Panc1 (cell line): ENCODE data around the gene APOE. TPM values are rescaled to one million over a fixed set of nuclear protein-coding genes. Genes with fewer than 3 reads are reported as not detected.
"Not testable (repeated sequence)": the region's sequence is repeated elsewhere in the genome, so short reads cannot be mapped to it uniquely, and the experiment has no call there.

ENCODE experiments used
- ATAC-seq: fragments of 200-7000 bp; cut with Tn5 transposase; 2 replicates; pipeline ENCODE4 v1.9.1; 2020; ENCODE audit warnings: mild to moderate bottlenecking, moderate library complexity
- BruUV-seq: library from RNA; stranded (reverse); fragments of 400-500 nt; replicated peaks from 2 replicates; lab custom pipeline; 2021; lab: Mats Ljungman, UMichigan
- CTCF ChIA-PET: fragments of 300-600 bp; sonication (Branson Sonifier 250); formaldehyde crosslinking; loops from one replicate; lab custom pipeline; 2022; ENCODE audit warnings: antibody characterized with exemption; lab: Charles Lee
- POLR2A ChIA-PET: fragments of 300-600 bp; sonication (Branson Sonifier 250); formaldehyde crosslinking; loops from one replicate; lab custom pipeline; 2022; ENCODE audit warnings: antibody characterized with exemption; lab: Charles Lee
- DNase-seq: peaks from one replicate; pipeline ENCODE4 v3.0.0-alpha.2; 2010; ENCODE audit warnings: low read depth, low spot score
- H3K27ac ChIP-seq: 2 replicates; pipeline ENCODE4 v1.5.1; 2011; ENCODE audit warnings: mild to moderate bottlenecking, low read length, inconsistent platforms
- H3K27me3 ChIP-seq: fragments of 200-500 bp; sonication (Bioruptor generic); 2 replicates; pipeline ENCODE4 v1.6.0; 2014; ENCODE audit warnings: low read length, inconsistent platforms; ENCODE audit not compliant: control insufficient read depth, insufficient read depth
- H3K36me3 ChIP-seq: fragments of 200-500 bp; sonication (Bioruptor generic); 2 replicates; pipeline ENCODE4 v1.5.1; 2014; ENCODE audit warnings: inconsistent platforms, mild to moderate bottlenecking, low read length, moderate library complexity; ENCODE audit not compliant: control insufficient read depth, insufficient read depth
- H3K4me1 ChIP-seq: 2 replicates; pipeline ENCODE4 v1.5.1; 2011; ENCODE audit warnings: inconsistent platforms, mild to moderate bottlenecking, low read length, moderate library complexity; ENCODE audit not compliant: control insufficient read depth, insufficient read depth
- H3K4me3 ChIP-seq, 2 experiments: 2 replicates each; pipeline ENCODE4 v1.5.1; 2011 to 2012; ENCODE audit warnings: low read depth in 2 of 2, low read length in 2 of 2, mild to moderate bottlenecking in 2 of 2, inconsistent platforms in 1 of 2, moderate library complexity in 1 of 2
- H3K9me3 ChIP-seq: fragments of 200-500 bp; sonication (Bioruptor generic); 2 replicates; pipeline ENCODE4 v1.5.1; 2014; ENCODE audit warnings: low read depth, mild to moderate bottlenecking, inconsistent platforms, low read length, moderate library complexity; ENCODE audit not compliant: control insufficient read depth, insufficient read depth
- POLR2AphosphoS5 ChIP-seq: IDR thresholded peaks from 2 replicates; pipeline ENCODE4 v1.6.1; 2012; ENCODE audit warnings: mild to moderate bottlenecking, low read depth, low read length, moderate library complexity
- SIN3A ChIP-seq: IDR thresholded peaks from 2 replicates; pipeline ENCODE4 v1.6.1; 2012; ENCODE audit warnings: low read depth, mild to moderate bottlenecking, low read length, moderate library complexity, borderline replicate concordance; ENCODE audit not compliant: insufficient read depth
- TCF7L2 ChIP-seq: IDR thresholded peaks from 2 replicates; pipeline ENCODE4 v1.6.1; 2011; ENCODE audit warnings: mild to moderate bottlenecking, low read depth, low read length, inconsistent platforms
- in situ Hi-C: cut with HindIII; loops from 2 replicates; pipeline ENCODE4 v1.10.0; 2016; ENCODE audit warnings: low sequenced_read_pairs, low pct_unique_long_range_greater_than_20kb
- intact Hi-C: fragments of 100-400 bp; cut with micrococcal nuclease; formaldehyde crosslinking; loops from one replicate; pipeline ENCODE4 v1.10.0; 2022; ENCODE audit not compliant: unreplicated experiment
- total RNA-seq: library from RNA; stranded (reverse); gene quantifications from one replicate; pipeline ENCODE4 v1.2.1, GENCODE V29; 2021; ENCODE audit not compliant: unreplicated experiment
- TF ChIP-seq, protein P1 (sequence below): fragments of 450-650 bp; IDR thresholded peaks from 2 replicates; pipeline ENCODE4 v1.5.1; 2017; ENCODE audit warnings: mild to moderate bottlenecking
- TF ChIP-seq, protein P2 (sequence below), 2 experiments: IDR thresholded peaks; 2 replicates each; pipeline ENCODE4 v1.6.1; 2011 to 2012; ENCODE audit warnings: low read depth in 2 of 2, control low read depth in 1 of 2, low read length in 1 of 2, mild to moderate bottlenecking in 1 of 2, moderate library complexity in 1 of 2; ENCODE audit not compliant: insufficient read depth in 1 of 2

The APOE gene
- total RNA-seq, 1 experiment from 2014 or later: 780 TPM

DNA sequence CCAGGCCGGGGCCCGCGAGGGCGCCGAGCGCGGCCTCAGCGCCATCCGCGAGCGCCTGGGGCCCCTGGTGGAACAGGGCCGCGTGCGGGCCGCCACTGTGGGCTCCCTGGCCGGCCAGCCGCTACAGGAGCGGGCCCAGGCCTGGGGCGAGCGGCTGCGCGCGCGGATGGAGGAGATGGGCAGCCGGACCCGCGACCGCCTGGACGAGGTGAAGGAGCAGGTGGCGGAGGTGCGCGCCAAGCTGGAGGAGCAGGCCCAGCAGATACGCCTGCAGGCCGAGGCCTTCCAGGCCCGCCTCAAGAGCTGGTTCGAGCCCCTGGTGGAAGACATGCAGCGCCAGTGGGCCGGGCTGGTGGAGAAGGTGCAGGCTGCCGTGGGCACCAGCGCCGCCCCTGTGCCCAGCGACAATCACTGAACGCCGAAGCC, 3.3 kb downstream of the APOE start:
- DNase-seq (no peak), ATAC-seq (no peak)
- Histone ChIP-seq H3K27me3 (no peaks in the 10 kb centered on the region), H3K36me3 (no peaks in the 10 kb centered on the region), H3K9me3 (no peaks in the 10 kb centered on the region), H3K27ac (no peak overlapping the region), H3K4me3 (no peak overlapping the region), H3K4me1 (peaks cover 11% of the 10 kb centered on the region)
- in situ Hi-C loops (no loop called here), intact Hi-C loops (no loop called here)
- BruUV-seq: TSS peak; percentile 96
- CTCF ChIA-PET: no interaction called here
- POLR2A ChIA-PET: no interaction called here
- TF ChIP-seq, protein P1, sequence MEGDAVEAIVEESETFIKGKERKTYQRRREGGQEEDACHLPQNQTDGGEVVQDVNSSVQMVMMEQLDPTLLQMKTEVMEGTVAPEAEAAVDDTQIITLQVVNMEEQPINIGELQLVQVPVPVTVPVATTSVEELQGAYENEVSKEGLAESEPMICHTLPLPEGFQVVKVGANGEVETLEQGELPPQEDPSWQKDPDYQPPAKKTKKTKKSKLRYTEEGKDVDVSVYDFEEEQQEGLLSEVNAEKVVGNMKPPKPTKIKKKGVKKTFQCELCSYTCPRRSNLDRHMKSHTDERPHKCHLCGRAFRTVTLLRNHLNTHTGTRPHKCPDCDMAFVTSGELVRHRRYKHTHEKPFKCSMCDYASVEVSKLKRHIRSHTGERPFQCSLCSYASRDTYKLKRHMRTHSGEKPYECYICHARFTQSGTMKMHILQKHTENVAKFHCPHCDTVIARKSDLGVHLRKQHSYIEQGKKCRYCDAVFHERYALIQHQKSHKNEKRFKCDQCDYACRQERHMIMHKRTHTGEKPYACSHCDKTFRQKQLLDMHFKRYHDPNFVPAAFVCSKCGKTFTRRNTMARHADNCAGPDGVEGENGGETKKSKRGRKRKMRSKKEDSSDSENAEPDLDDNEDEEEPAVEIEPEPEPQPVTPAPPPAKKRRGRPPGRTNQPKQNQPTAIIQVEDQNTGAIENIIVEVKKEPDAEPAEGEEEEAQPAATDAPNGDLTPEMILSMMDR: no peak
- no peak for TF ChIP-seq TCF7L2
- TF ChIP-seq, protein P2, sequence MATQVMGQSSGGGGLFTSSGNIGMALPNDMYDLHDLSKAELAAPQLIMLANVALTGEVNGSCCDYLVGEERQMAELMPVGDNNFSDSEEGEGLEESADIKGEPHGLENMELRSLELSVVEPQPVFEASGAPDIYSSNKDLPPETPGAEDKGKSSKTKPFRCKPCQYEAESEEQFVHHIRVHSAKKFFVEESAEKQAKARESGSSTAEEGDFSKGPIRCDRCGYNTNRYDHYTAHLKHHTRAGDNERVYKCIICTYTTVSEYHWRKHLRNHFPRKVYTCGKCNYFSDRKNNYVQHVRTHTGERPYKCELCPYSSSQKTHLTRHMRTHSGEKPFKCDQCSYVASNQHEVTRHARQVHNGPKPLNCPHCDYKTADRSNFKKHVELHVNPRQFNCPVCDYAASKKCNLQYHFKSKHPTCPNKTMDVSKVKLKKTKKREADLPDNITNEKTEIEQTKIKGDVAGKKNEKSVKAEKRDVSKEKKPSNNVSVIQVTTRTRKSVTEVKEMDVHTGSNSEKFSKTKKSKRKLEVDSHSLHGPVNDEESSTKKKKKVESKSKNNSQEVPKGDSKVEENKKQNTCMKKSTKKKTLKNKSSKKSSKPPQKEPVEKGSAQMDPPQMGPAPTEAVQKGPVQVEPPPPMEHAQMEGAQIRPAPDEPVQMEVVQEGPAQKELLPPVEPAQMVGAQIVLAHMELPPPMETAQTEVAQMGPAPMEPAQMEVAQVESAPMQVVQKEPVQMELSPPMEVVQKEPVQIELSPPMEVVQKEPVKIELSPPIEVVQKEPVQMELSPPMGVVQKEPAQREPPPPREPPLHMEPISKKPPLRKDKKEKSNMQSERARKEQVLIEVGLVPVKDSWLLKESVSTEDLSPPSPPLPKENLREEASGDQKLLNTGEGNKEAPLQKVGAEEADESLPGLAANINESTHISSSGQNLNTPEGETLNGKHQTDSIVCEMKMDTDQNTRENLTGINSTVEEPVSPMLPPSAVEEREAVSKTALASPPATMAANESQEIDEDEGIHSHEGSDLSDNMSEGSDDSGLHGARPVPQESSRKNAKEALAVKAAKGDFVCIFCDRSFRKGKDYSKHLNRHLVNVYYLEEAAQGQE (IDR thresholded peaks at IDR 0.05; ENCODE audit: insufficient read depth in 1 of 2, low read depth in 2 of 2, low read length in 1 of 2): no peak
- no peak for TF ChIP-seq SIN3A
- no peak for TF ChIP-seq POLR2AphosphoS5

DNA sequence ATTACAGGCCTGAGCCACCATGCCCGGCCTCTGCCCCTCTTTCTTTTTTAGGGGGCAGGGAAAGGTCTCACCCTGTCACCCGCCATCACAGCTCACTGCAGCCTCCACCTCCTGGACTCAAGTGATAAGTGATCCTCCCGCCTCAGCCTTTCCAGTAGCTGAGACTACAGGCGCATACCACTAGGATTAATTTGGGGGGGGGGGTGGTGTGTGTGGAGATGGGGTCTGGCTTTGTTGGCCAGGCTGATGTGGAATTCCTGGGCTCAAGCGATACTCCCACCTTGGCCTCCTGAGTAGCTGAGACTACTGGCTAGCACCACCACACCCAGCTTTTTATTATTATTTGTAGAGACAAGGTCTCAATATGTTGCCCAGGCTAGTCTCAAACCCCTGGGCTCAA, 4.2 kb downstream of the APOE start:
- BruUV-seq: no TSS peak
- ChIA-PET CTCF (no interaction called here), POLR2A (no interaction called here)
- in situ Hi-C loops (no loop called here), intact Hi-C loops (no loop called here)
- H3K27me3 ChIP-seq: no peaks in the 10 kb centered on the region
- no peak for ATAC-seq
- H3K9me3 ChIP-seq: no peaks in the 10 kb centered on the region
- TF ChIP-seq, protein P2 (IDR thresholded peaks at IDR 0.05; ENCODE audit: insufficient read depth in 1 of 2, low read depth in 2 of 2, low read length in 1 of 2): no peak
- no peak for TF ChIP-seq SIN3A
- TF ChIP-seq, protein P1: no peak
- TF ChIP-seq POLR2AphosphoS5: no peak
- TF ChIP-seq TCF7L2: no peak
- H3K36me3 ChIP-seq: no peaks in the 10 kb centered on the region
- peaks cover 14% of the 10 kb centered on the region; the same call in 1 of the 2 replicates for H3K4me1 ChIP-seq
- no peak overlapping the region for H3K4me3 ChIP-seq
- no peak for DNase-seq
- H3K27ac ChIP-seq: no peak overlapping the region

DNA sequence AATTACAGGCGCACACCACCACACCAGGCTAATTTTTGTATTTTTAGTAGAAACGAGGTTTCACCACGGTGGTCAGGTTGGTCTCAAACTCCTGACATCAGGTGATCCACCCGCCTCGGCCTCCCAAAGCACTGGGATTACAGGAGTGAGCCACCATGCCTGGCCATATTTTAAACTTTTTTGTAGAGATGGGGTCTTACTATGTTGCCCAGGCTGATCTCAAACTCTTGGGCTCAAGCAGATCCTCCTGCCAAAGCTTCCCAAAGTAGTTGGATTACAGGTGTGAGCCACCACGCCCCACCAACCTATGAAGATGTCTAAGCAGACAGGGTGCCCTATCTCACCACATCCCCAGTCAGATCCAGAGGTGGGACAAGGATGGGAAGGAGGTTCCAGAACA, 6.3 kb downstream of the APOE start:
- H3K9me3 ChIP-seq, H3K36me3 ChIP-seq, ATAC-seq, intact Hi-C loops, CTCF ChIA-PET, DNase-seq, BruUV-seq, H3K27ac ChIP-seq, H3K27me3 ChIP-seq, in situ Hi-C loops, POLR2A ChIA-PET, H3K4me3 ChIP-seq: not testable (repeated sequence)
- peaks cover 10% of the 10 kb centered on the region; the same call in 1 of the 2 replicates for H3K4me1 ChIP-seq
